Muscle of leg (tissue), 11 donors: Measurements from ENCODE around the gene SAMD10. TPM values are rescaled to one million over a fixed set of nuclear protein-coding genes. Genes with fewer than 3 reads are reported as not detected.
"Not testable (repeated sequence)": the region's sequence is repeated elsewhere in the genome, so short reads cannot be mapped to it uniquely, and the experiment has no call there.

Source experiments
- DNase-seq: peaks from one replicate; pipeline ENCODE4 v3.0.0; 2013
- H3K27ac ChIP-seq: one replicate; pipeline ENCODE4 v1.5.1; 2013; ENCODE audit warnings: mild to moderate bottlenecking, low read length, control low read depth
- H3K27me3 ChIP-seq: one replicate; pipeline ENCODE4 v1.6.1; 2013; ENCODE audit warnings: low read length; ENCODE audit not compliant: control insufficient read depth, insufficient read depth
- H3K36me3 ChIP-seq: one replicate; pipeline ENCODE4 v1.6.1; 2013; ENCODE audit warnings: low read length; ENCODE audit not compliant: control insufficient read depth, insufficient read depth
- H3K4me1 ChIP-seq: one replicate; pipeline ENCODE4 v1.6.1; 2013; ENCODE audit warnings: low read length; ENCODE audit not compliant: control insufficient read depth, insufficient read depth
- H3K4me3 ChIP-seq: one replicate; pipeline ENCODE4 v1.5.1; 2013; ENCODE audit warnings: low read length, control low read depth
- H3K9me3 ChIP-seq: replicated peaks from 2 replicates; pipeline ENCODE4 v1.6.1; 2013; ENCODE audit warnings: low read depth, low read length; ENCODE audit not compliant: control insufficient read depth
- WGBS: methylation state at CpG from one replicate; pipeline ENCODE4 v1.1.5; 2013; ENCODE audit warnings: missing lambda C conversion rate; ENCODE audit not compliant: insufficient coverage; 5-methylcytosine and 5-hydroxymethylcytosine counted together
- polyA plus RNA-seq, 8 donors: library from polyadenylated mRNA; unstranded; fragments of 120-200 nt; gene quantifications; one replicate each; pipeline versions ENCODE4 v1.2.1 to v1.2.3, GENCODE V29; 2013; ENCODE audit warnings: inconsistent platforms in 1 of 8, low replicate concordance in 1 of 8; ENCODE audit not compliant: insufficient read length in 8 of 8, insufficient read depth in 1 of 8
- total RNA-seq: library from RNA; stranded (reverse); fragments of 120-200 nt; gene quantifications from one replicate; pipeline ENCODE4 v1.2.4, GENCODE V29; 2013

The SAMD10 gene
- total and polyA plus RNA-seq, 9 donors, result 1.5 to 4.4 (median 3.8) TPM

GRCh38 chr20:64021124-64021975, 41.9 kb upstream of the SAMD10 start:
- no peak for DNase-seq
- 98% methylated on average over 34 of the region's 36 CpGs for whole genome bisulfite sequencing
- H3K4me1 ChIP-seq, result no peaks in the 10 kb centered on the region

GRCh38 chr20:64015635-64016034, 36.2 kb upstream of the SAMD10 start:
- no peak overlapping the region for H3K27ac ChIP-seq
- DNase-seq, result no peak
- no peaks in the 10 kb centered on the region for H3K27me3 ChIP-seq
- H3K9me3 ChIP-seq, result no peaks in the 10 kb centered on the region
- peaks cover 67% of the 10 kb centered on the region for H3K36me3 ChIP-seq
- no peak overlapping the region for H3K4me3 ChIP-seq
- no CpG with 5 or more reads among the region's 2 CpGs for WGBS
- H3K4me1 ChIP-seq, result no peaks in the 10 kb centered on the region

More at GRCh38 chr20:64021124-64021975, 41.9 kb upstream of the SAMD10 start:
- Histone ChIP-seq H3K9me3 (no peaks in the 10 kb centered on the region), H3K4me3 (no peak overlapping the region), H3K36me3 (peaks cover 81% of the 10 kb centered on the region), H3K27me3 (no peaks in the 10 kb centered on the region), H3K27ac (no peak overlapping the region)

GRCh38 chr20:64012385-64013154, 33.1 kb upstream of the SAMD10 start:
- not testable (repeated sequence) for H3K9me3 ChIP-seq, DNase-seq, H3K4me1 ChIP-seq, H3K27ac ChIP-seq, H3K27me3 ChIP-seq, H3K4me3 ChIP-seq
- WGBS, result 100% methylated on average over 2 of the region's 20 CpGs
- peaks cover 64% of the 10 kb centered on the region for H3K36me3 ChIP-seq

GRCh38 chr20:64011366-64011779, 31.9 kb upstream of the SAMD10 start:
- Histone ChIP-seq H3K27ac (no peak overlapping the region), H3K9me3 (peaks cover 2% of the 10 kb centered on the region), H3K27me3 (no peaks in the 10 kb centered on the region), H3K4me3 (no peak overlapping the region), H3K4me1 (no peaks in the 10 kb centered on the region), H3K36me3 (peaks cover 67% of the 10 kb centered on the region)
- DNase-seq, result no peak
- 98% methylated on average over 13 of the region's 16 CpGs for whole genome bisulfite sequencing

- H3K27ac ChIP-seq, result no peak overlapping the region
- no peaks in the 10 kb centered on the region for H3K27me3 ChIP-seq
- H3K9me3 ChIP-seq, result peaks cover 2% of the 10 kb centered on the region
- peaks cover 65% of the 10 kb centered on the region for H3K36me3 ChIP-seq
- H3K4me3 ChIP-seq, result no peak overlapping the region
- no peak for DNase-seq
- H3K4me1 ChIP-seq, result no peaks in the 10 kb centered on the region
- WGBS, result 93% methylated on average over 8 of the region's 8 CpGs
These were observed 31.3 kb upstream of the SAMD10 start for GRCh38 chr20:64010711-64011237.

- Histone ChIP-seq H3K27me3 (no peaks in the 10 kb centered on the region), H3K27ac (no peak overlapping the region), H3K36me3 (peaks cover 64% of the 10 kb centered on the region), H3K4me3 (no peak overlapping the region), H3K9me3 (peaks cover 2% of the 10 kb centered on the region), H3K4me1 (no peaks in the 10 kb centered on the region)
- no peak for DNase-seq
- 95% methylated on average over 12 of the region's 13 CpGs for WGBS
These were observed 30.5 kb upstream of the SAMD10 start for GRCh38 chr20:64009811-64010387.

GRCh38 chr20:64006902-64007301, 27.5 kb upstream of the SAMD10 start:
- no peak for DNase-seq
- Histone ChIP-seq H3K36me3 (peaks cover 67% of the 10 kb centered on the region), H3K9me3 (peaks cover 2% of the 10 kb centered on the region), H3K27ac (no peak overlapping the region), H3K27me3 (no peaks in the 10 kb centered on the region), H3K4me1 (no peaks in the 10 kb centered on the region), H3K4me3 (no peak overlapping the region)
- 100% methylated on average over 2 of the region's 3 CpGs for WGBS

GRCh38 chr20:64006490-64006889, 27.0 kb upstream of the SAMD10 start:
- no peaks in the 10 kb centered on the region for H3K27me3 ChIP-seq
- no peaks in the 10 kb centered on the region for H3K4me1 ChIP-seq
- H3K27ac ChIP-seq, result no peak overlapping the region
- WGBS, result 73% methylated on average over 9 of the region's 10 CpGs
- no peak for DNase-seq
- peaks cover 69% of the 10 kb centered on the region for H3K36me3 ChIP-seq
- peaks cover 2% of the 10 kb centered on the region for H3K9me3 ChIP-seq
- no peak overlapping the region for H3K4me3 ChIP-seq

- peaks cover 68% of the 10 kb centered on the region for H3K36me3 ChIP-seq
- no peak overlapping the region for H3K4me3 ChIP-seq
- peaks cover 2% of the 10 kb centered on the region for H3K9me3 ChIP-seq
- no peaks in the 10 kb centered on the region for H3K4me1 ChIP-seq
- H3K27me3 ChIP-seq, result no peaks in the 10 kb centered on the region
- no peak for DNase-seq
- no peak overlapping the region for H3K27ac ChIP-seq
- WGBS, result 95% methylated on average over 6 of the region's 6 CpGs
These were observed 26.0 kb upstream of the SAMD10 start for GRCh38 chr20:64005394-64005793.
